GM18867 (cell line): ENCODE data around the gene SLC47A1.
"Not testable (repeated sequence)": the region's sequence is repeated elsewhere in the genome, so short reads cannot be mapped to it uniquely, and the experiment has no call there.

Experiments
- ATAC-seq: cut with Tn5 transposase; IDR thresholded peaks from one replicate; pipeline ENCODE4 v1.9.1; 2021; ENCODE audit warnings: mild to moderate bottlenecking, moderate library complexity; ENCODE audit not compliant: unreplicated experiment

Gene SLC47A1

DNA sequence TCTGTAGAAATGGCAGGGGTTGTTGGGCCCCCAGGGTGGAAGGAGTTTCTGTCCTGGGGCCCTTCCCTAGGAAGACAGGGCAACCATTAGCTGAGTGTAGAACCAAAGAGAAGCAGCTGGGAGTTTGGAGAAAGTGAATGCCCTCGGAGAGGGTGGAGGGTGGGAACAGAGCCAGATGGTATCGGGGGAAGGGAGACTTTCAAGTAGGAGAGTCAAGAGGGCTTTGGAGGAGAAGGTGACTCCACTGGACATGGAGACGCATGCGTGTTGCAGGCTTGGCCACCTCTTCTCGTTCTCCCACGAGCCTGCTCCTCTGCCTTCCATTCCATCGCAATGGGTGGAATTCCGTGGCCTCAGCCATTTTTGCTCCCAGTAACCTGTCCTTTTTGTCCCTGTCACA lies 19.4 kb downstream of the SLC47A1 start:
- no peak for ATAC-seq

DNA sequence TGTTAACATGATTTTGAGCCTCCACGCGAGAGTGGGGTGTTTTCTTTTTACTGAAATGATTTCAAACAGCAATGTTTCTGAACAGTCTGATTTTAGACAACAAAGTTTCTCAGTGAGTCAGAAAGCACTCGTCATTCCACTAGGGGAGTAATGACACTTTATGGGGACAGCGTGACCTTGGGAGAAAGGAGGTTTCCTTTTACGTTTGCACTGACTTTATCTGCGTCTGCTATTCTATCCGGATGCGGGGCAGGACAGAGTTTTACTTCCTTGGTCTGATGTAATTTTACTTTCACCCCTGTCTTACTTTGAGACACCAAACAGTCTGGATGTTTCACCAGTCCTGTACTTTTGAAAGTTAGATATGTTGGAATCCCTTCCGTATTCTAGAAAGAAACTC lies 20.7 kb downstream of the SLC47A1 start:
- ATAC-seq, result no peak

DNA sequence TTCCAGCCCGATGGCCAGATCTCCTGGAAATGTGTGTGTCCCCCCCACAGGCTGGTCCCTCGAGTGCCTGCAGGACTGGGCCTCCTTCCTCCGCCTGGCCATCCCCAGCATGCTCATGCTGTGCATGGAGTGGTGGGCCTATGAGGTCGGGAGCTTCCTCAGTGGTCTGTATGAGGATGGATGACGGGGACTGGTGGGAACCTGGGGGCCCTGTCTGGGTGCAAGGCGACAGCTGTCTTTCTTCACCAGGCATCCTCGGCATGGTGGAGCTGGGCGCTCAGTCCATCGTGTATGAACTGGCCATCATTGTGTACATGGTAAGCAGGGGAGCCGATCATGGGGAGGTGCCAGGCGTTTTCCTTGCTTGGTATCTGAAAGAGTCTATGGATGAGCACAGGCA lies 22.1 kb downstream of the SLC47A1 start:
- ATAC-seq, result no peak

DNA sequence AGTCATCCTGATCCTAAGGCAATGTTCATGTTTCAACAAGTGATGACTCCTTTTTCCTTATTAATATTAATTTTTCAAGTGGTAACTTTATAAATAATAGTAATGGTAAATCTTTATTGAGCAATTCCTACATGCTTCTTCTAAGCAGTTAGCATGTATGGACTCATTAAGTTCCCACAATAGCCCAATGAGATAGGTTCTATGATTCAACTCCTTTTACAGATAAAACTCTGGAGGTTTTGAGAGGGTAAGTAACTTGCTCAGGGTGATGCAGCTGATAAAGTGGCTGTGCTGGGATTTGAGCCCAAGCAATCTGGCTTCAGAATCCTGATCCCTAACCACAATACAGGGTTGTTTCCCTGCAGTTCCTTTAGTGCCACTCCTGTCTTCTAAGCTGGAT lies 25.3 kb downstream of the SLC47A1 start:
- ATAC-seq, result no peak

DNA sequence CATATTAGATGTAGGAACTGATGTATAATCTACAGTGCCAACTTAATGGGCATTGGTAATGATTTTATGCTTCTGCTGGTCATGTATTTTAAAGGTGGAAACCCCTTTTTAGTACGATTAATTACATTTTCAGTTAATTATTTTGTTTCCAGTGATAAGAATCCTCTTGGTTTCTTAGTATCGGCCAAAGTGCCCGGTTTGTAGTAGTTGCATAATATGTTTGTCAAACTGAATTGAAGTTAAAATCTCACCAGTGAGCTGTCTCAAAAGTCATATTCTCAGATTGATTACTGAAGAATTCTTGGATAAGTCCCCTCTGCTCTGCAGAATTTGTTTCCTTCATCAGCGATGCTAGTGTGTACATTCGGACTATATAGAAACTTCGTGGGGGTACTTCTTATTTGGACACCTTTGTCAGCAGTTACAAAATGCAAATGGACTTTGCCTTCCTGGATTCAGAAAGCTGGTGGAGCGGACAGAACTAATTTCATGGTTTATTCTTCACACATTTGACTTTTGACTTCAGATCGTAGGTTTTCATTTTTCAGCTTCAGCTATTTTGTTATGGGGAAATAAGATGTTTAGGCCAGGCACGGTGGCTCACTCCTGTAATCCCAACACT lies 28.2 kb downstream of the SLC47A1 start:
- ATAC-seq, result no peak

DNA sequence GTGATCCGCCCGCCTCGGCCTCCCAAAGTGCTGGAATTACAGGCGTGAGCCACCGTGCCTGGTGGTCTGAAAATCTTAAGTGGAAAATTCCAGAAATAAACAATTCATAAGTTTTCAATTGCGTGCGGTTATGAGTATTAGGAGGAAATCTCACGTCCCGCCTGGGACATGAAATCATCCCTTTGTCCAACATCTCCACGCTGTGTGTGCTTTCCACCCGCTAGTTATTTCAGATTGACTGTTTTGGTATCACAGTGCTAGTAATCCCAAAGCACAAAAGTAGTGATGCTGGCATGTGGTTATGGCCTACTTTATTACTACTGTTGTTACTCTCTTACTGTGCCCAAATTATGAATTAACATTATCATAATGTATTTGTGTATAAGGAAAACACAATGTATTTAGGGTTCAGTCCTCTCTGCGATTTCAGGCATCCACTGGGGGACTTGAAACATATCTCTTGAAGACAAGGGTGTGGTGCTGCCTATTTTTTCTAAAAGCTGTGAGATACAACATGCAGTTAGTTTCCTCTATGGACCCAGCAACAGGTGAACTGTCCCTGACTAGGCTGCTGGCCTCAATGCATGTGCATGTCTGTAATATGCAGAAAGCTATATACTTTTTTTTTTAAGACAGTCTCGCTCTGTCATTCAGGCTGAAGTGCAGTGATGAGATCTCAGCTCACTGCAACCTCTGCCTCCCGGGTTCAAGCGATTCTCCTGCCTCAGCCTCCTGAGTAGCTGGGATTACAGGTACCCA lies 32.3 kb downstream of the SLC47A1 start:
- ATAC-seq, result no peak

DNA sequence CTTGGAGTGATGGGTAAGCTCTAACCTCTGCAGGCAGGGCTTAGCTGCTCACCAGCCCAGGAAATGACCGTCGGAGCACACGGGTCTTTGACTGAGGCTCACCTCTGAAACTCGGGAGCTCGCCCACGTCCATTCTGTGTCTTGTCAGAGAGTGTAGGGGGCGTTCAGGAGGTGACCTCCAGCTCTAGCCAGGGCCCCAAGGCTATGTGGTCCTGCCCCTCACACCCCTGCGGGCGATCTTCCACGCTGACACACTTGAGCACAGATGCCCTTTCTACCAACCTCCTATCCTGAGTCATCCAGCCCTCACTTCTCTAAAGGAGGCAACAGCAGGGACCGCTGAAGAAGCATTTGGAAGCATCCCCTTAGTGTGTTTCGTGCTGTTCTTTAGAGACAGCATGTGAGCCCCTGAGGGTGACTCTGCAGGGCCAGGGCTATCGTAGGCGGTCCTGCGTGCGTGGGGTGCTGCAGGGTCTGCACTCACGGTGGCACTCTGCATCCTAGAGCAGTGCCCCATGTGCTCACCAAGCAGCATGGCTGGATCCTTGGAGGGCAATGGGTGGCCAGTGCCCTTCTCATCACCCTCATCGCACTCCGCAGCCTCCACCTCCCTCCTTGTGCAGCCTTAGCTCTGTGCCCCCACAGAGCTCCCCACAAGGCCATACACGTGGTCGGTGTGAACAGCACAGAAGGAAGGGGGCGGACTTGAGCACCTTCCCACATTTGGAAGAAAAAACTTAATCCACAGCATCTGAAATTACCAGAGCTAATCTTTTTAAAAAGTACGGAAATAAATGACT lies 33.8 kb downstream of the SLC47A1 start:
- no peak for ATAC-seq

DNA sequence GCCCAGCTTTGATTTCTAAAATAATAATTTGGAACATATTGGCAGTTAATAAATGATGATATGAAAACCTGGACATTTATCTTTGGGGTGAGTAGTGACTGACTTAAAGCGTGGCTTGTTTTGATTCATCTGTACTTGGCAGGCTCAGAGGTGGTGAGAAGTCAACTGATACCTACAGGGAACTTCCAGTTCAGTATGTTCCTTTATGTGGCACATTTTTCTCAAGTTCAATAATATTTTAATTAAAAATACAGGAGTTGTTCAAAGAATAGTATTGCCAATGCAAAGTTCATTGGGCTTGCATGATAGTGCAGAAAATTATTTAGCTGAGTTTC lies 34.3 kb downstream of the SLC47A1 start:
- ATAC-seq, result no peak

DNA sequence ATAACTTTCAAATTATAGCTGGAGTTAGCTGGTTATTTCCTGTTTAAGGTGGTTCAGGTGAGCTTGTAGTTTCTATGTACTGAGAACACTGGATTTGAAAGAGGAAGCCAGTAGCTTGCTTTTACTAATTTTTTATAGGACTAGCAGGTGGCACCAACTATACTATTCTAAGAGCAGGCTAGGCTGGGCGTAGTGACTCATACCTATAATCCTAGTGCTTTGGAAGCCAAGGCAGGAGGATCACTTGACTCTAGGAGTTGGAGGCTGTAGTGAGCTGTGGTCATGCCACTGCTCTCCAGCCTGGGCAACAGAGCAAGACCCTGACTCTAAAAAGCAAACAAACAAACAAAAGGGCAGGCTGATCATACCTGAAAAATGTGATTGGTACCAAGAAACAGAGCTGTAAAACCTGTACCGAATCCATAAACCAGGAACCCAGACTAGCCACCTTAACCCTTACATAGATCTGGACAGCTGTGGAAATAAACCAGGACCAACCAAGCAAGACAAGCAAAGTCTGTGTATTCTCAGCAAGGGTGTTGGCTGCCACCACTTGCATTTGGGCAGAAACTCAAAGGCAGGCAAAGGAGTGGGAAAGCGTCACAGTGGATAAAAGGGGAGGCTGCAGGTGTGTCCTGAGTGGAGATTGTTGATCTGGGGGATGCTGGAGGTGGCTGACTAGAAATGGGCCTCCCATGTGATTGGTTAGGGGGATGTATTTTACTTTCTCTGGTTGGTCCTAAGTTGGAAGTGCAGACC lies 36.3 kb downstream of the SLC47A1 start:
- ATAC-seq, result no peak

DNA sequence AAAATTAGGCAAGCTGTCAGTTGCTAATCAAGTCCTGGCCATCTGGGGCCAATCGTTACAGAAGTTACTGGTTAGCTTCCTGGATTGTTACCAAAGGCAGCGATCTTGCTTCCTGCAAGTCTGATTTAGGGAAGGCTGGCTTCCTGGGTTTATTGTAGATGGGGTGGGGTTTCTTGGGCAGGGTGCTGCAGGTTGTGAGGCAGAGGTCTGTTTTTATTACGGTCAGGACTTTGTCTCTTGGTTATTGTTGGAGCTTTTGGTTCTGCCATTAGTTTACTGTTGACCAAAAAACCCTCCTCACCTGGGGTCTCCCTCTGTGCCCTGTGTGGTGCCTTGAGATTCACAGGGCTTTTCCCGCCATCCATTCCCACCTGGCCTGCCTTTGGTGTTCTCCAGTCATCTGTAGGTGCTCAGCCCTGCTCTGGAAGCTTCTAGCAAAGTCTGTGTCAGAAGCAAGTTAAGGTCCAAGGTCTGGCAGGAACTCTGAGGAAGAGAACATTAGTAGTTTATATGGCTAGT lies 36.9 kb downstream of the SLC47A1 start:
- no peak for ATAC-seq

DNA sequence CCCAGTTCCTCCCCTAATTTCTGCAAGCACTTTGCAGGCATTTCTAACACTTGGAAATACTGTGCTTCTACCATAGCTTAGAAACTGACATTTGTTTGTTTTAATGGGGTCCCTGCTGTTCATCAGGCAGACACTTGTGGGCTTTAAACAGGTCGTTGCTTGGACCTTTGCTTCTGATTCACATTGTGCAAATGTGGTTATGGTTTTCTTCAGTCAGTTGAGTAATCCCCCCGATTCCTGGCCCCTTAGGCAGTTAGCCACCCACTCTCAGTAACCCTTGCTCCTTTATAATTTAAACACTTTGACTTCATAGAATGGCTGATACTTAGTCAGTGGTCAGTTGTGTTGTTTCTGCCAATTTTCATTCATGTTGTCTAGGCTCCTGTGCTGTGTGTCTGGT lies 39.4 kb downstream of the SLC47A1 start:
- ATAC-seq, result no peak

DNA sequence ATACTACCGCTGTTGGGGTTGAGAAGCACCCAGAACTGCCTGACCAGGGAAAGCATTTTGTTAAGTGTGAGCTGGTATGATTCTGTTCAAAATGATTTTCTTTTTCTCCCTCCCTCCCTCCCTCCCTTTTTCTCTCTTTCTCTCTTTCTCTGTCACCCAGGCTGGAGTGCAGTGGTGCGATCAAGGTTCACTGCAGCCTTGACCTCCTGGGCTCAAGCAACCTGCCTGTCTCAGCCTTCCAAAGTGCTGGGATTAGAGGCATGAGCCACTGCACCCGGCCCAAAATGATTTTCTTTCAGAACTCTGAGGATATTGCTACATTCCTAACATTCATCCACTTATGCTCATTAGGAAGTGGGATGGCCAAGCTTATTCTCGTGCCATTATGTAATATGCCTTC lies 41.3 kb downstream of the SLC47A1 start:
- no peak for ATAC-seq

DNA sequence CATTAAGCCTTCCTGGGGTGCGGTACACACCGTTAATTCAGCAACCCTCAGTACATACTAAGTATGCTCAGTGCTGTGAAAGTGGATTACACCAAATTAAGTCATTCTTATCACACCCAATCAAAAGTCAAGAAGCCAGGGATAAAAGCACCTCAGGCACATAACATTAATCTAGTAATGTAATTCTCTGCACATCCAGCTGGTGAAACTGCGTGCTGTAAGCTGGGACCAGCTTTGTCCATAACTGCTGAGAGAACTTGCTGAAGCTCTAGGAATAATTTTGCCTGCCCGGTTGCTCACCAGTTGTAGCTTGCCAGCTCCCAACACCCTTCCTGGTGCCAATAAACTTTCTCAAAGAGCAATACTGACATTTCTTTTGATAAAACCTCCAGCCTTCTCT lies 44.9 kb downstream of the SLC47A1 start:
- no peak for ATAC-seq

DNA sequence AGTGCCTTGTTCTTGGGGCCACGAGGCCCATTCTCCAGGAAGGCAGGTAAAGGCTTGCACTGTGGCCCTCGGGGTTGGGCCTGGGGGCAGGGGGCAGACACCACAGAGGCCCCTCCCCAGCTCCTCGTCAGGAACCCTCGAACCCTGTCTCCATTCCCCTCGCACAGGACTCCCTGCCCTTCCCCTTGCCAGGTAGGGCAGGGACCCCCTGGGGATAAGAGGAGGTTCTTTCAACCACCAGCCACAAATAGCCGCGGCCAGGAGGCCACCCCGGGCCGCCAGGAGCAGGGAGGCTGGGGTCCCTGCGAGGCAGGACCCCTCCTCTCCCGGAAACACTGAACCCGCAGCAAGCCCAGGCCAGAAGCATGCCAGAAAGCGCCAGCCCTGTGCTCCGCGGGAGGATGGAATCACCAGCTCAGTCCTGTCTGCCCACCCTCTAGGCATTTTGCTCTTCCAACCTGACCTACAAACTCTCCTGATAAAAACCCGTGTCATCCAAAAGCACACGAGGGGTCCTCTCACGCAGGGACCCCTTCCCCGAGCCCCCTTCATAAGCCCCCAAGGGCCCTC lies 45.6 kb downstream of the SLC47A1 start:
- ATAC-seq, result no peak

DNA sequence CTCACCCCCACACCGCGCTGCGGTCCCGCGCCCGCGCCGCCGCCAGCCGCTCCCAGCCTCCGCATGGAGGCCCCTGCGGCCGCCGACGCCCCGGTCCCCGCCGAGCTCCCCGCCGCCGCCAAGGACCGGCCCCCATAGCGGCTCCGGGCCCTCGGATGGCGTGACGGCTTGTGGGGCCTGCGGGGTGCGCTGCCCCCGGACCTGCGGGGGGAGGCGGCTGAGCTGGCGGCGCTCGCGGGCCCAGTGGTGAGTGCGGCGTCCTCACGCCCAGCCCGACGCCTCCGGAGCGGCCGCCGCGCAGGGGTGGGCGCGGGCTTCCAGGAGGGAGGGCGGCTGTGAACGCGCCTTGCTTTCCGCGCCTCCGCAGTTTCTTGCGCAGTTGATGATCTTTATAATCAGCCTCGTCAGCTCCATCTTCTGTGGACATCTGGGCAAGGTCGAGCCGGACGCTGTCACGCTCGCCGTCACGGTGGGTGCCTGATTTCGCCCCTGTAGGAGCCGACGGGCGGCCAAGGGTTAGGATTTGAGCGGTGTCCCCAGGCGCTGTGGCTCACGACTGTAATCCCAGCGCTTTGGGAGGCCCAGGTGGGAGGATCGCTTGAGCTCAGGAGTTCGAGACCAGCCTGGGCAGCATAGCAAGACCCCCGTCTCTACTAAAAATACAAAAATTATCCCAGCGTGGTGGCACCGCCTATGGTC lies 46.4 kb downstream of the SLC47A1 start:
- ATAC-seq, result no peak

DNA sequence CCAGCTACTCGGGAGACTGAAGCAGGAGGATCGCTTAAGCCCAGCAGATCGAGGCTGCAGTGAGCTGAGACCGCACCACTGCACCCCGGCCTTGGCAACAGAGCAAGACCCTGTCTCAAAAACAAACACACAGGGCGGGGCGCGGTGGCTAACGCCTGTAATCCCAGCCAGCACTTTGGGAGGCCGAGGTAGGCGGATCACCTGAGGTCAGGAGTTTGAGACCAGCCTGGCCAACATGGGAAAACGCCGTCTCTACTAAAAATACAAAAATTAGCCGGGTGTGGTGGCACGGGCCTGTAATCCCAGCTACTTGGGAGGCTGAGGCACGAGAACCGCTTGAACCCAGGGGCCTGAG lies 46.9 kb downstream of the SLC47A1 start:
- ATAC-seq, result not testable (repeated sequence)

DNA sequence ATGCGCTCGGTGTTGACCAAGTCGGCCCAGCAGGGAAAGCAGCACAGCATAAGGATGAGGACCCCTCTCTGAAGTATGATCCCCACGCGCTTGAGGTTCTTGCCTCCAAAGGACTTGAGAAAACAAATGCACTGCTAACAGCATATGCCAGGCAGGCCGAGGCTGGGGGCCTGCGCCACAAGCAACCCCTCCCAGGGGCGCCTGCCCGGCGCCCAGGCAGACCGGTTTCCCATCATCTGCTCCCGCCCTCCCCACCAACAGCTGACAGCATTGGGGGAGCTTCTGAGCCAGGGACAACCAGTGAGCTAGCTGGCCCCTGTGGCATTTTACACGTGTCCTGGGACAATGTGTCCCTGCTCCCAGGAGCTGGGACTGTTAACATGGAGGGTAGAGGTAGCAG lies 48.5 kb downstream of the SLC47A1 start:
- ATAC-seq, result not testable (repeated sequence)

DNA sequence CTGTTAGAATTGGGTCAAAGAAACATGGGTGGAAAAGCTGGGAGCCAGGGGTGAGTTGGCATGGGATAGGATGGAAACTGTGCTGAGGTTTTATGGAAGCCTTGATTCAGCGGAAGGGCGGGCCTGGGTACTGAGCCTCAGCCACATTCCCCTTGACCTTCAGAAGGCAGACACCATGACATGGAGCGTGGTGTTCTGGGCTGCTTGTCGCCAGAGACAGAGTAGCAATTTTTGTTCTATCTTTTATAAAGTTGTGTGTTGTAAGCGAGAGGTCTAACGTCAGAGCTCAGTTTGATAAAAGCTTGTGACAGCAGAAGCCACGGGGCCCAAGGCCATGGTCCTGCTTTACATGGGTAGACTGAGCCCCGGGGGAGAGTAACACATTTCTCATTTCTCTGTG lies 50.2 kb downstream of the SLC47A1 start:
- no peak for ATAC-seq

DNA sequence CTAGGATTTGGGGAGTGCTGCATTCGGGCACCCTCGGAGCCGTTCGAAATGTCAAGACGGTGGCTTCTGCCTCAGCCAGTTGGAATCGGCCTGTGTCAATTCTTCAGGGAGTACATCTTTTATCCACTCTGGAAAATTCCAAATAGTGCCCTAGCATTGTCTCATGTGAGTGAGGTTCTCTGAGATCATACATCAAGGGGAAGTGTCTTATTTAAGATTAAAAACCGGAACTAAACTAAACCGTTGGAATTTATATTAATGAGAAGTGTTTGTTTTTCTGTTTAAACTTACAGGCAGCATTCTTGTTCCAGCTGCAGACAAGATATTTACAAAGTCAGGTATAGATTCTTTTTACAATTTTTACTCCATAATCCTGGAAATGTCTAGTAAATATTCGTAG lies 56.8 kb downstream of the SLC47A1 start:
- no peak for ATAC-seq

DNA sequence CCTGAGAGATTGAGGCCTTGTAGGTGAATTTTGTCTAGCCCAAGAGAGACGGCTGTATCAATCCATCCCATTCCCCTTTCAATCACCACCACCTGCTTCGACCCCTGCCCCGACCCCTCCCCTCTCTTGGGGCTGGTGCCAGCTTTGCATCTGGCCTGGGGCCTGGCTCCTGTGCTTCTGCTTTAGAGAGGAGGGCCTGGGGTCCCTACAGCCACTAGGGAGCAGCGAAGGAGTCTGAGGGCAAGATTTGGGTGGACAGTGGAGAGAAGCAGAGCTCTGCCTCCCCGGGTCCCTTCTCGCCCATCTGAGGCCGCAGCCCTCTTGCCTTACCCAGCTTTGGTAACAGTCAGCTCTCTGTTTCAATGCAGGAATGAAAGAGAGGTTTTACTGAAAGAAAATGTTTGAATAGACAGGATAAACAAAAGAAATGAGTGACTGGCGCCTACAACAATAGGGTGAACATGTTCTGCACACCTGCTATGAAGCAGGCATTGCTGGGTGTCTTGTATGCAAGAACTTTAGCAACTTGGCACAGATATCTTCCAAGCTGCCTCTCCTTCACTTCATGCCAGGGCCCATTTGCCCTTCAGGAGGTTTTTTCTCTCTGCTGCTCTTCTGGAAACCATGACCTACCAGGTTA lies 57.4 kb downstream of the SLC47A1 start:
- no peak for ATAC-seq
